HepG2 (cell line): Measurements from ENCODE around the gene DCTN3. TPM values are rescaled to one million over a fixed set of nuclear protein-coding genes. Genes with fewer than 3 reads are reported as not detected.

Source experiments
- DR1 ChIP-seq: sonication (generic); formaldehyde crosslinking; IDR thresholded peaks from 2 replicates; pipeline ENCODE4 v1.8.0; 2021; ENCODE audit warnings: mild to moderate bottlenecking, missing genetic modification reagents, inconsistent platforms
- LBX2 ChIP-seq: sonication (generic); formaldehyde crosslinking; IDR thresholded peaks from 2 replicates; pipeline ENCODE4 v1.5.0; 2020; ENCODE audit warnings: missing genetic modification reagents, mild to moderate bottlenecking, borderline replicate concordance
- MXD4 ChIP-seq: IDR thresholded peaks from 2 replicates; pipeline ENCODE4 v1.6.1; 2016; ENCODE audit warnings: mild to moderate bottlenecking, missing biosample characterization, missing genetic modification reagents
- NONO ChIP-seq, 2 experiments: fragments of 450-650 bp in 1 of 2; sonication (generic) in 1 of 2; formaldehyde crosslinking in 1 of 2; IDR thresholded peaks in 1 of 2; conservative IDR thresholded peaks in 1 of 2; 2 replicates each; pipeline versions ENCODE4 v1.6.1 to v1.8.0; 2017 to 2022; ENCODE audit warnings: mild to moderate bottlenecking in 1 of 2, missing genetic modification reagents in 1 of 2, moderate library complexity in 1 of 2
- RFXANK ChIP-seq: IDR thresholded peaks from 2 replicates; pipeline ENCODE4 v1.6.1; 2016
- SAP130 ChIP-seq: IDR thresholded peaks from 2 replicates; pipeline ENCODE4 v1.6.1; 2016; ENCODE audit warnings: low read depth
- SNAPC4 ChIP-seq: sonication (generic); formaldehyde crosslinking; IDR thresholded peaks from 2 replicates; pipeline ENCODE4 v1.4.0; 2020; ENCODE audit warnings: mild to moderate bottlenecking, missing genetic modification reagents
- TFDP1 ChIP-seq: IDR thresholded peaks from 2 replicates; pipeline ENCODE4 v1.6.1; 2016; ENCODE audit warnings: missing compliant biosample characterization, missing genetic modification reagents, borderline replicate concordance
- THRA ChIP-seq: sonication (generic); formaldehyde crosslinking; IDR thresholded peaks from 2 replicates; pipeline ENCODE4 v1.4.0; 2020; ENCODE audit warnings: missing genetic modification reagents, borderline replicate concordance
- THYN1 ChIP-seq: sonication (generic); formaldehyde crosslinking; IDR thresholded peaks from 2 replicates; pipeline ENCODE4 v1.8.1; 2023; ENCODE audit warnings: low read depth, mild to moderate bottlenecking, moderate library complexity, missing genetic modification reagents, borderline replicate concordance
- ZFP37 ChIP-seq: sonication (generic); formaldehyde crosslinking; IDR thresholded peaks from 2 replicates; pipeline ENCODE4 v1.4.0; 2020; ENCODE audit warnings: missing genetic modification reagents, borderline replicate concordance
- ZFX ChIP-seq: sonication (generic); formaldehyde crosslinking; IDR thresholded peaks from 2 replicates; pipeline ENCODE4 v1.4.0; 2020; ENCODE audit warnings: mild to moderate bottlenecking, low read depth, missing genetic modification reagents, moderate library complexity
- ZIK1 ChIP-seq: sonication (generic); formaldehyde crosslinking; IDR thresholded peaks from 2 replicates; pipeline ENCODE4 v1.5.0; 2020; ENCODE audit warnings: mild to moderate bottlenecking, low read depth, missing genetic modification reagents, borderline replicate concordance
- ZNF180 ChIP-seq: sonication (generic); formaldehyde crosslinking; IDR thresholded peaks from 2 replicates; pipeline ENCODE4 v1.4.0; 2020; ENCODE audit warnings: low read depth, missing genetic modification reagents, borderline replicate concordance
- ZNF205 ChIP-seq: IDR thresholded peaks from 2 replicates; pipeline ENCODE4 v1.6.1; 2018; ENCODE audit warnings: missing biosample characterization, missing genetic modification reagents
- ZNF337 ChIP-seq: sonication (generic); formaldehyde crosslinking; IDR thresholded peaks from 2 replicates; pipeline ENCODE4 v1.5.1; 2020; ENCODE audit warnings: missing genetic modification reagents, low read depth, mild to moderate bottlenecking, borderline replicate concordance
- ZNF367 ChIP-seq: sonication (generic); formaldehyde crosslinking; IDR thresholded peaks from 2 replicates; pipeline ENCODE4 v1.4.0; 2020; ENCODE audit warnings: missing genetic modification reagents, borderline replicate concordance
- ZNF567 ChIP-seq: sonication (generic); formaldehyde crosslinking; IDR thresholded peaks from 2 replicates; pipeline ENCODE4 v1.8.1; 2023; ENCODE audit warnings: mild to moderate bottlenecking, missing genetic modification reagents, borderline replicate concordance
- ZNF672 ChIP-seq: sonication (generic); formaldehyde crosslinking; IDR thresholded peaks from 2 replicates; pipeline ENCODE4 v1.8.1; 2022; ENCODE audit warnings: missing genetic modification reagents
- ZSCAN25 ChIP-seq: sonication (generic); formaldehyde crosslinking; IDR thresholded peaks from 2 replicates; pipeline ENCODE4 v1.8.0; 2022; ENCODE audit warnings: mild to moderate bottlenecking, missing genetic modification reagents
- polyA plus RNA-seq, 8 experiments: library from polyadenylated mRNA; depleted of rRNA in 3 of 8; stranded (reverse) in 7 of 8; unstranded in 1 of 8; fragments of >200 nt; fragmentation: Illumina TruSeq in 4 of 8; extraction: Trizol in 4 of 8; gene quantifications; 2 replicates each; pipeline versions ENCODE4 v1.2.1 to v1.2.3, GENCODE V29; 2011 to 2016; ENCODE audit warnings: low read depth in 4 of 8, missing spikeins in 1 of 8, mixed read lengths in 1 of 8; ENCODE audit not compliant: insufficient read depth in 1 of 8
- total RNA-seq, 5 experiments: library from RNA; depleted of rRNA; stranded (reverse); fragments of >200 nt; fragmentation: Illumina TruSeq; extraction: Trizol; gene quantifications; 2 replicates each; pipeline ENCODE4 v1.2.3, GENCODE V29; 2016; ENCODE audit warnings: low read depth in 1 of 5

The DCTN3 gene
- total and polyA plus RNA-seq, 2 of the 13 experiments (the other 11 are each of a cell fraction or from before 2014, with no cell fraction given) = 27.4 to 34.5 TPM

GRCh38 chr9:34637356-34638137, 17.3 kb upstream of the DCTN3 start, which contains the start of gene SIGMAR1 (continued):
- 0 out of 2 replicates have a peak, but pooled peaks have one; percentile 15 for TF ChIP-seq SNAPC4 (CRISPR knock-in tag)
- TF ChIP-seq THRA (CRISPR knock-in tag) = peak; percentile 29; the same call in 1 of the 2 replicates
- peak; percentile 71 for TF ChIP-seq ZNF205 (CRISPR knock-in tag)
- peak; percentile 81 for TF ChIP-seq ZIK1 (CRISPR knock-in tag)
- TF ChIP-seq ZNF567 (CRISPR knock-in tag) = no peak
- TF ChIP-seq ZFP37 (CRISPR knock-in tag) = no peak; the same call in 1 of the 2 replicates
- TF ChIP-seq ZNF367 (CRISPR knock-in tag) = no peak; the same call in 1 of the 2 replicates
- peak; percentile 84 for TF ChIP-seq SAP130 (CRISPR knock-in tag)
- TF ChIP-seq ZNF672 (CRISPR knock-in tag) = no peak
- TF ChIP-seq DR1 (CRISPR knock-in tag) = peak; percentile 23; the same call in 1 of the 2 replicates
- no peak for TF ChIP-seq ZNF180 (CRISPR knock-in tag)
- TF ChIP-seq RFXANK (CRISPR knock-in tag) = 0 out of 2 replicates have a peak, but pooled peaks have one; percentile 60
- no peak for TF ChIP-seq NONO (IDR thresholded peaks at IDR 0.05)
- TF ChIP-seq NONO (CRISPR knock-in tag; conservative IDR thresholded peaks at IDR 0.05) = peak; percentile 90
- peak; percentile 96 for TF ChIP-seq ZFX (CRISPR knock-in tag)
- peak; percentile 87 for TF ChIP-seq MXD4
- 0 out of 2 replicates have a peak, but pooled peaks have one; percentile 89 for TF ChIP-seq LBX2 (CRISPR knock-in tag)
- peak; percentile 79 for TF ChIP-seq TFDP1 (CRISPR knock-in tag)
- TF ChIP-seq THYN1 = 0 out of 2 replicates have a peak, but pooled peaks have one; percentile 27
- peak; percentile 44; the same call in 1 of the 2 replicates for TF ChIP-seq ZNF337 (CRISPR knock-in tag)
- peak; percentile 27; the same call in 1 of the 2 replicates for TF ChIP-seq ZSCAN25
